ENCODE measurements around the gene TST. TPM values are rescaled to one million over a fixed set of nuclear protein-coding genes. Genes with fewer than 3 reads are reported as not detected.

Gene TST
- polyA plus RNA-seq, 4 donors: 134 to 526 (median 354) TPM

DNA sequence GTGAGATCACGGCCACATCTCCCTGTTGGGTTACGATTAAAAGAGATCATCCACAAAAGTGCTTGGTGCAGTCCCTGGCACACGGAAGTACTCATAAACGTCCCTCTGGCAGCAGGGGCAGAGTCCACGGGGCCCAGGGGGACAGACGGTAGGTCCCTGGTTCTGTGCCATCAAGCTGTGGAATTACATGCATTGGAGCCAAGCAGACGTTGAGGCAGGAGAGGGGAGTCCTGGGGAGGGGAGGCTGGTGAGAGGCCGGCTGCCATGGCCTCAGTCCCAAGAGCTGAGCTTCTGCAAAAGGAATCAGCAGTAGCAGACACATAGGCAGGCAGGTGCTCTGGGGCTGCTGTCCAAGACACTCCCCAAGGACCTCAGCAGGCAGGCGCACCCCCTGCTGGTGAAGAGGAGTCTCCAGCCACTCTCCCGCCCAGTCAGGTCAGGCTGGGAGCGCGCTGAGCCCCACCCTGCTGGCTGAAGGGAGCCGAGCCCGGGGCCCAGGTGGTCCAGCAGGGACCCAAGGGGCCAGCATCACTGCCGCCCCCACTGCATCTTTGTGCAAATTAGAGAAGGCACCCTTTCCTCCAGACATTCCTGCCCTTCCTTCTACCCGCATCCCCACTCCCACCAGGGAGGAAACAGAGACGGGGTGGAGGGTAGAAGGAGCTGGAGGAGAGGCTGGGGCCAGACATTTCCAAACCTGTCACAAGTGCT lies 24.7 kb upstream of the TST start:
- no peaks in the 10 kb centered on the region for H3K36me3 ChIP-seq (ENCODE audit: control insufficient read depth in 3 of 3, insufficient read depth in 2 of 3, low read depth in 1 of 3, low read length in 3 of 3)
- H3K4me1 ChIP-seq (ENCODE audit: control insufficient read depth in 3 of 3, insufficient read depth in 2 of 3, low read depth in 1 of 3, low read length in 2 of 3): peaks cover 0 to 49% (median 5%) of the 10 kb centered on the region in 3 donors
- no peaks in the 10 kb centered on the region for H3K27me3 ChIP-seq (ENCODE audit: control insufficient read depth in 3 of 3, insufficient read depth in 3 of 3, low read length in 3 of 3)
- WGBS, 3 donors: 10 to 35% (median 18%) methylated on average over 17 of the region's 17 CpGs
- H3K9me3 ChIP-seq (ENCODE audit: control insufficient read depth in 2 of 2, insufficient read depth in 1 of 2, low read depth in 1 of 2, low read length in 1 of 2): no peaks in the 10 kb centered on the region
- no peak overlapping the region for H3K4me3 ChIP-seq (ENCODE audit: low read depth in 1 of 3, low read length in 3 of 3)
- peak; percentile 94 to 95 for DNase-seq
- H3K27ac ChIP-seq (ENCODE audit: low read depth in 1 of 3, low read length in 2 of 3): peak overlapping the region; percentile 87 to 93 (median 87)
- no peak for FAIRE-seq

- Histone ChIP-seq H3K4me1 (ENCODE audit: control insufficient read depth in 3 of 3, insufficient read depth in 2 of 3, low read depth in 1 of 3, low read length in 2 of 3) (peaks cover 0 to 49% (median 5%) of the 10 kb centered on the region in 3 donors), H3K27me3 (ENCODE audit: control insufficient read depth in 3 of 3, insufficient read depth in 3 of 3, low read length in 3 of 3) (no peaks in the 10 kb centered on the region), H3K27ac (ENCODE audit: low read depth in 1 of 3, low read length in 2 of 3) (peak overlapping the region; percentile 87 to 93 (median 87)), H3K4me3 (ENCODE audit: low read depth in 1 of 3, low read length in 3 of 3) (no peak overlapping the region), H3K36me3 (ENCODE audit: control insufficient read depth in 3 of 3, insufficient read depth in 2 of 3, low read depth in 1 of 3, low read length in 3 of 3) (no peaks in the 10 kb centered on the region), H3K9me3 (ENCODE audit: control insufficient read depth in 2 of 2, insufficient read depth in 1 of 2, low read depth in 1 of 2, low read length in 1 of 2) (no peaks in the 10 kb centered on the region)
- FAIRE-seq (no peak), DNase-seq (no peak)
- whole genome bisulfite sequencing, 3 donors: 39 to 65% (median 40%) methylated on average over 7 of the region's 7 CpGs
These were observed 24.1 kb upstream of the TST start for GRCh38 chr22:37043209-37043827.

GRCh38 chr22:37039466-37039865 lies 20.2 kb upstream of the TST start:
- peaks cover 0 to 5% (median 0%) of the 10 kb centered on the region in 3 donors for H3K27me3 ChIP-seq (ENCODE audit: control insufficient read depth in 3 of 3, insufficient read depth in 3 of 3, low read length in 3 of 3)
- H3K9me3 ChIP-seq (ENCODE audit: control insufficient read depth in 2 of 2, insufficient read depth in 1 of 2, low read depth in 1 of 2, low read length in 1 of 2): no peaks in the 10 kb centered on the region
- H3K36me3 ChIP-seq (ENCODE audit: control insufficient read depth in 3 of 3, insufficient read depth in 2 of 3, low read depth in 1 of 3, low read length in 3 of 3): no peaks in the 10 kb centered on the region
- 88 to 96% (median 95%) methylated on average over 2 of the region's 2 CpGs for WGBS, 3 donors
- no peak overlapping the region for H3K27ac ChIP-seq (ENCODE audit: low read depth in 1 of 3, low read length in 2 of 3)
- FAIRE-seq (no peak), DNase-seq (no peak)
- H3K4me3 ChIP-seq (ENCODE audit: low read depth in 1 of 3, low read length in 3 of 3): no peak overlapping the region
- peaks cover 0 to 54% (median 5%) of the 10 kb centered on the region in 3 donors for H3K4me1 ChIP-seq (ENCODE audit: control insufficient read depth in 3 of 3, insufficient read depth in 2 of 3, low read depth in 1 of 3, low read length in 2 of 3)

DNA sequence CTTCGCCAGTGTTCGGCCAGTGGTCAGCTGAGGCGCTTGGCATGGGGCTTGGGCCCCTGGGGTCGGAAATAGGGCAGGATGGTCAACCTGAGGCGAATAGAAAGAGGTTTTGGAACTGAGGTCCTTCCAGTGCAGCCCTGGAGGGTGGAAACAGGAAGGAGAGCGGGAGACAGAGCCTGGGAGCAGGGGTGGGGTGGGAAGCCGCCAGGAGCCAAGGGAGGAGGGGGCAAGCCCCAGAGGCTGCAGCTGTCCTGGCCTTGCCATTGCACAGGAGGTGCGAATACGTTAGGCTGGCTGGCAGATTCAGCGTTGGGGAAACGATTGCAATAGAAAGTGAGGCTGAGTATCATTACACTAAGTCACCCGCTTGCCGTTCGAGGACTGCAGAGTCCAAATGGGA lies 18.4 kb upstream of the TST start:
- H3K36me3 ChIP-seq (ENCODE audit: control insufficient read depth in 3 of 3, insufficient read depth in 2 of 3, low read depth in 1 of 3, low read length in 3 of 3): peaks cover 0 to 4% (median 0%) of the 10 kb centered on the region in 3 donors
- H3K4me3 ChIP-seq (ENCODE audit: low read depth in 1 of 3, low read length in 3 of 3): no peak overlapping the region
- H3K27ac ChIP-seq (ENCODE audit: low read depth in 1 of 3, low read length in 2 of 3): no peak overlapping the region
- H3K27me3 ChIP-seq (ENCODE audit: control insufficient read depth in 3 of 3, insufficient read depth in 3 of 3, low read length in 3 of 3): peaks cover 0 to 5% (median 0%) of the 10 kb centered on the region in 3 donors
- H3K4me1 ChIP-seq (ENCODE audit: control insufficient read depth in 3 of 3, insufficient read depth in 2 of 3, low read depth in 1 of 3, low read length in 2 of 3): peaks cover 3 to 52% (median 5%) of the 10 kb centered on the region in 3 donors
- no peaks in the 10 kb centered on the region for H3K9me3 ChIP-seq (ENCODE audit: control insufficient read depth in 2 of 2, insufficient read depth in 1 of 2, low read depth in 1 of 2, low read length in 1 of 2)
- no peak for DNase-seq
- whole genome bisulfite sequencing, 3 donors: 64 to 79% (median 69%) methylated on average over 14 of the region's 14 CpGs
- FAIRE-seq: no peak

DNA sequence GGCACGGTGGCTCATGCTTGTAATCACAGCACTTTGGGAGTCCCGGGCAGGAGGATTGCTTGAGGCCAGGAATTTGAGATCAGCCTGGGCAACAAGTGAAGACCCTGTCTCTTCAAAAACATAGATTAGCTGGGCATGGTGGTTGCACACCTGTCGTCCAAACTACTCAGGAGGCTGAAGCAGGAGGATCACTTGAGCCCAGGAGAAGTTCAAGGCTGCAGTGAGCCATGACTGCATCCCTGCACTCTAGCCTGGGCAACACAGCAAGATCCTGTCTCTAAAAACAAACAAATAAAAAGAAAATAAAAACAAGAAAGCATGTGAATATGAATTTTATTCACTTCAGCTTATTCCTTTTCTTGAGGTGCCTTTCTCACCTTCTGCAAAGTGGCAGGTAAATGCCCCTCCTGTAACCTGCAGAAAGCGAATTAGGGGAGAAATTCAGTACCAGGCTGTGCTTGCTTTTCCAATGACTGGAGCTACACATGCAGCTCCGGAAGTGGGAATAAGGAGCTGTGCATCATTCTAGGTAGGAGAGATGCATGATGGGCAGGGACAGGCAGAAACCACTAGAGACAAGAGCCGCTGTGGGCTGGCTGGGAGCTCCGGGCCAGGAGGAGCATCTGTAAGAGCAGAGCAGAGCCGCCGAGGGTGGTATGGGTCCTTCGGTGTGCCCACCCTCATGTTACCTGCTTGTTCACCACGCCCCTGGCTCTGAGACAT lies 17.6 kb upstream of the TST start:
- no peak overlapping the region for H3K4me3 ChIP-seq (ENCODE audit: low read depth in 1 of 3, low read length in 3 of 3)
- WGBS, 3 donors: 77 to 83% (median 78%) methylated on average over 11 of the region's 11 CpGs
- H3K9me3 ChIP-seq (ENCODE audit: control insufficient read depth in 2 of 2, insufficient read depth in 1 of 2, low read depth in 1 of 2, low read length in 1 of 2): no peaks in the 10 kb centered on the region
- H3K36me3 ChIP-seq (ENCODE audit: control insufficient read depth in 3 of 3, insufficient read depth in 2 of 3, low read depth in 1 of 3, low read length in 3 of 3): peaks cover 0 to 4% (median 0%) of the 10 kb centered on the region in 3 donors
- DNase-seq (no peak), FAIRE-seq (no peak)
- peaks cover 0 to 5% (median 0%) of the 10 kb centered on the region in 3 donors for H3K27me3 ChIP-seq (ENCODE audit: control insufficient read depth in 3 of 3, insufficient read depth in 3 of 3, low read length in 3 of 3)
- H3K4me1 ChIP-seq (ENCODE audit: control insufficient read depth in 3 of 3, insufficient read depth in 2 of 3, low read depth in 1 of 3, low read length in 2 of 3): peaks cover 3 to 53% (median 5%) of the 10 kb centered on the region in 3 donors
- no peak overlapping the region for H3K27ac ChIP-seq (ENCODE audit: low read depth in 1 of 3, low read length in 2 of 3)

DNA sequence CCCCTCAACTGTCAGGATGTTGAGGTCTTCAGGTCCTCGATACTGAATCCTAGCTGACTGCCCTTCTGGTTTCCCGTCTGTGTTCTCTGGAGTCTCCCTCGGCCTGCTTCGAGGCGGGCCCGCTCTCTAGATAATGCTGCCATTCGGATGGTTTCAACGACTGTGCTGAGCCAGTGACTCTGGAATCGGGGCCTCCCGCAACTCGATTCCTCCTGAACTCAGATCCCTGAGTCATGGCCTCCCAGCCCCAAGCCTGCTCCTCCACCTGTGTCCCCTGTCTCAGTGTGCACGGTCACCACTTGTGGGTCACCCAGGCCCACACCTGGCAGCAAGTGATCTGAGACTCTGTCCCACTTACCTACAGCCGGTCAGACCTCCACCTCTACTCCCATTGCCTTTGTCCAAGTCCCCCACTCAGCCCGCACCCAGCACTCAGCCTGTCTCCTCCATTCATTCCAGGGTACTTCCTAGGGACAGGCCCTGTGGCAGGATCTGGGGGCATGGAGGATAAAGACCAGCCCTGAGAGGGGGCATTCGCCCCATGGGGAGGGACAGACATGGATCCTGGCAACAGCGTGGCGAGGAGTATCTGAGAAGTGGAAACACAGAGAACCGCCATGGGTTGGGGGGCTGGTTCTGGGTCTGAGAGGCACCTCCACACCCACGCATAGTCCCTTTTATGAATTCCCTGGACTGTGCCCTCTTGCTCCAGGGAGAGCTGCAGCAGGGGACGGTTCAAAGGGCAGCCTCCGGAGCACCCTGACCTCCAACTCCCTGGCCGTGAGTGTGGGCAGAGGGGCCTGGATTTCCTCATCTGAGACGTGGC lies 14.6 kb upstream of the TST start:
- peaks cover 3 to 54% (median 8%) of the 10 kb centered on the region in 3 donors for H3K4me1 ChIP-seq (ENCODE audit: control insufficient read depth in 3 of 3, insufficient read depth in 2 of 3, low read depth in 1 of 3, low read length in 2 of 3)
- H3K27me3 ChIP-seq (ENCODE audit: control insufficient read depth in 3 of 3, insufficient read depth in 3 of 3, low read length in 3 of 3): peaks cover 0 to 5% (median 0%) of the 10 kb centered on the region in 3 donors
- FAIRE-seq (no peak), DNase-seq (peak; percentile 75 to 82)
- 47 to 73% (median 57%) methylated on average over 23 of the region's 23 CpGs for WGBS, 3 donors
- H3K9me3 ChIP-seq (ENCODE audit: control insufficient read depth in 2 of 2, insufficient read depth in 1 of 2, low read depth in 1 of 2, low read length in 1 of 2): no peaks in the 10 kb centered on the region
- peak overlapping the region; percentile 50 to 89 (median 86) for H3K27ac ChIP-seq (ENCODE audit: low read depth in 1 of 3, low read length in 2 of 3)
- H3K4me3 ChIP-seq (ENCODE audit: low read depth in 1 of 3, low read length in 3 of 3): no peak overlapping the region
- peaks cover 2 to 34% (median 8%) of the 10 kb centered on the region in 3 donors for H3K36me3 ChIP-seq (ENCODE audit: control insufficient read depth in 3 of 3, insufficient read depth in 2 of 3, low read depth in 1 of 3, low read length in 3 of 3)

GRCh38 chr22:37032535-37033460 lies 13.6 kb upstream of the TST start:
- Histone ChIP-seq H3K27ac (ENCODE audit: low read depth in 1 of 3, low read length in 2 of 3) (peak overlapping the region; percentile 88 to 92 (median 89)), H3K9me3 (ENCODE audit: control insufficient read depth in 2 of 2, insufficient read depth in 1 of 2, low read depth in 1 of 2, low read length in 1 of 2) (no peaks in the 10 kb centered on the region), H3K36me3 (ENCODE audit: control insufficient read depth in 3 of 3, insufficient read depth in 2 of 3, low read depth in 1 of 3, low read length in 3 of 3) (peaks cover 5 to 43% (median 8%) of the 10 kb centered on the region in 3 donors), H3K4me3 (ENCODE audit: low read depth in 1 of 3, low read length in 3 of 3) (peak overlapping the region in 1 of 3 donors; percentile 15), H3K27me3 (ENCODE audit: control insufficient read depth in 3 of 3, insufficient read depth in 3 of 3, low read length in 3 of 3) (peaks cover 0 to 5% (median 0%) of the 10 kb centered on the region in 3 donors), H3K4me1 (ENCODE audit: control insufficient read depth in 3 of 3, insufficient read depth in 2 of 3, low read depth in 1 of 3, low read length in 2 of 3) (peaks cover 3 to 61% (median 8%) of the 10 kb centered on the region in 3 donors)
- DNase-seq: peak; percentile 93 to 95
- FAIRE-seq: no peak
- WGBS, 3 donors: 13 to 51% (median 38%) methylated on average over 18 of the region's 18 CpGs

Measured in small intestine (tissue), 7 donors.